Hair follicular keratinocyte (primary cell): ENCODE measurements around the gene PDAP1. TPM values are rescaled to one million over a fixed set of nuclear protein-coding genes. Genes with fewer than 3 reads are reported as not detected.

Source experiments
- total RNA-seq: library from RNA; depleted of rRNA; stranded (reverse); fragments of >200 nt; gene quantifications from 2 replicates; pipeline ENCODE4 v1.2.3, GENCODE V29; 2015

The PDAP1 gene, protein sequence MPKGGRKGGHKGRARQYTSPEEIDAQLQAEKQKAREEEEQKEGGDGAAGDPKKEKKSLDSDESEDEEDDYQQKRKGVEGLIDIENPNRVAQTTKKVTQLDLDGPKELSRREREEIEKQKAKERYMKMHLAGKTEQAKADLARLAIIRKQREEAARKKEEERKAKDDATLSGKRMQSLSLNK
- total RNA-seq = 102 and 201 TPM in 2 replicates

DNA sequence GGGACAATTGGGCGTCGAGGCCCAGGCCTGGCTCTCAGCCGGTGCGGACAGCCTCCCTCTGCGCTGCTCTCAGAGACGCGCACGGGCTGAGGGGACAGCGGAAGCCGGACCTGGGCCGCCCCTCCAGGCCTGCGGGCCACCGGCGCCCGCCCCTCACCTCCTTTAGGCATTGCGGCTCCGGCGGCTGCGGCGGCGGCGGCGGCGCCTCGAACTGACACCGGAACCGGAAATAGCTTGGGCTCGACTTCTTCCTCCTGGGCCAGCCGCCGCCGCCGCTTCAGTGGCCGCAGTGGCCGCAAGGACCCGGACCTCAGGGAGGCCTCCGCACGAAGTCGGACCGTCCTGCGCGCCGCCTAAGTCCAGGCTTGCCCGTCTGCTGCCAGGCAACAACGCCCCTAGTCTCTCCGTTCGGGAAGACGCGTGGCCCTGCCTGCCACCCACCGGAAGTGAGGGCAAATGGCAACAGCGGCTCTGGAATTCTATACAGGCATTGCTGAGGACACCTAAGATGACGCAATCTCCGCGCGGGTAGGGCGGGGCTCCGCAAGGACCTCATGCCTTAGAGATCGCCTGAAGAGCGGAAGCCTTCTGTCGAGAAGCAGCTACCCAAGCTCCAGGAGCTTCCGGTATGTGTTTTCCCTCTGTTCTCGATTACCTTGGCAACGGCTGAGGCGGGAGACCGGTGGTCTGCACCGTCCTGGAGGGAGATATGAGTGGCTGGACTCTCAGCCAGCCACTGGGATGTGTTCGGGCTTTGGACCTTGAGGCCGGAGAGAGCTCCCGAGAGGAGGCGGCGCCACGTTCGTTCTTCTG is at the start of gene PDAP1, which contains the start of gene BUD31:
TSS of gene PDAP1 (minus strand) at position 219 of the 813 bp plus-strand sequence. CDS start at position 170, 49 bp downstream.
TSS of gene BUD31 (plus strand) at position 591 of the 813 bp plus-strand sequence. CDS start 2,124 bp downstream, outside the sequence.

DNA sequence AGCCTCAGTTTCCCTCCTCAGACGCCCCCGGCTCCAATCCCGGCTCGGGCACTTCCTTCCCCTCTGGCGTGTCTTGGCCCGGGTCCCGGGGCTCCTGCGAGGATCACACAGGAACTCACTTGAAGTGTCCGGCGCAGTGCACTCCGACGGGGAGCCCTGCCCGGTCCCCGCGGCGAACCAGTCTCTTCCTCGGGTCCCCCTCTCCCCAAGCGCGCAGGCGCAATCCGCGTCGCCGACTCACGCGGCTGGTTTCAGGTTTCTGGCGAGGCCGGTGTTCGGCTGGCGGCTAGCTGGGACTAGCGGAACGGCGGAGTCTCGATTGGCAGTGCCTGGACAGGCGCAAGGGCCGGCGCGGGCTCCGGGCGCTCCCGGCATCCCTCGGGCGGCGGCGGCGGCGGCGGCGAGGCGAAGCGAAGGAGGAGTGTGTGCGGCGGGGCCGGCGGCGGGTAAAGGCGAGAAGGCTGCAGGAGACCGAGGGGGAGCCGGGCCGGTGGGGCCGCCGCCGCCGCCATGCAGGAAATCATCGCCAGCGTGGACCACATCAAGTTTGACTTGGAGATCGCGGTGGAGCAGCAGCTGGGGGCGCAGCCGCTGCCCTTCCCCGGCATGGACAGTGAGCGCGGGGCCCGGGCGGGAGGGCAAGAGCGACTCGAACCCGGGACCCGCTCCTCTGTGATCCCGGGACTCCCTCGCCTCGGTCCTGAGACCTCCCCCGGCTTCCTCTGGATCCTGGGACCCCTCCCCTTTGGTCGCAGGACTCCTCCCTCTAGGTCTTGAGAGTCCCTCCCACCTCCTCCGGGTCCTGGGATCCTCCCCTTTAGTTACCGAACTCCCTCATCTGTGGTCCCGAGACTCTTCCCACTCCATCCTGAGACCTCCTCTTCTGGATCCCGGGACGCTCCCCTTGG is 30.4 kb upstream of the PDAP1 start, which contains the start of the genes CPSF4 and PTCD1:
TSS of gene CPSF4 (plus strand) at position 371 of the 908 bp plus-strand sequence. CDS start at position 511, 140 bp downstream.
TSS of gene PTCD1 (minus strand) at position 226 of the 908 bp plus-strand sequence. CDS start 3,556 bp downstream, outside the sequence.

DNA sequence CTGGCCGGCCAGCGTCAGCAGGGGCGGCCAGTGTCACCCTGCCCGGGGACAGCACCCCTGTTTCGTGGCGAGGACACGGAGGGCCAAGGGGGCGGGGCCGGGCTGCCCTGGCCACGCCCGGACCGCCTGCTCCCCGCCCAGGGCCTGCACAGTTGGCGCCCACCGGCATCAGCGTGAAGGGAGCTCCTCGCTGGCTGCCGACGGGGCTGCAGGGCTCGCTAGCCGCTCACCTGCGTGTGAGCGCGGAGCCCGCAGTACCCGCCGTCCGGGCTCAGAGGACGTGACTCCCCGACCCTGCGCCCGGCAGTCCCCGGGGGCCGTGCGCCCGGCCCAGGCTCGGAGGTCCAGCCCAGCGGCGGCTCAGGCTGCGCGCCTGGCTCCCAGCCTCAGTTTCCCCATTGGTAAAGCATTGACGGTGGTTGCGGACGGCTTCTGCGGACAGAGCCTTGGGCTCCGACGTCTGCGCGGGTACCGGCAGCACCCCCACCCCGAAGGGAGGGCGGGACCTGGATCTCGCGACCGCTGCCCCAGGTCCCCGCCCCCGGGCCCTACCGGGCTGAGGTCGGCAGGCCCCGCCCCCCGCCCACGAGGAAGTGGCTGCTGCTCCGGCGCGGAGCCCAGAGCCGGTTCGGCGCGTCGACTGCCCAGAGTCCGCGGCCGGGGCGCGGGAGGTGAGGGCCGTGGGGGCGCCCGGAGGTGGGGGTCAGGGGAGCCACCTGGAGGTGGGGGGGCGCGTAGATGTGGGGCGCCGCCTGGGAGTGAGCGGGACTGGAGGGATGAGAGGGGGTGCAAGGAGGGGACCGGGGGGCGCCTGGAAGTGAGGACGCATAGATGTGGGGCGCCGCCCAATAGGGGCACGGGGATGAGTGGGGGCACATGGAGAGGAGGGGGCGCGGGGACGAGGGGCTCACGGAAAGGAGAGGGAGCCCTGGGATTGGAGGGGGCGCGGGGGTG is 34.0 kb downstream of the PDAP1 start, which contains the start of gene ARPC1B:
TSS of gene ARPC1B (plus strand) at position 620 of the 954 bp plus-strand sequence. CDS start 10,985 bp downstream, outside the sequence.

Other genes starting within 250 kb of the PDAP1 start
- gene KPNA7, start 200.5 kb downstream of the PDAP1 start, total RNA-seq = 0.39 TPM in 1 of 2 replicates, not detected in the other
- 1.1 and 1.2 TPM in 2 replicates for gene MYH16, start 135.8 kb downstream of the PDAP1 start, total RNA-seq
- gene ARPC1A, start 82.7 kb downstream of the PDAP1 start, total RNA-seq = 192 and 200 TPM in 2 replicates
- gene ARPC1B, start 33.9 kb downstream of the PDAP1 start, total RNA-seq = 450 and 486 TPM in 2 replicates
- gene BUD31, start 372 bp upstream of the PDAP1 start, total RNA-seq = 75.7 and 110 TPM in 2 replicates
- gene PTCD1, start 30.2 kb upstream of the PDAP1 start, total RNA-seq = 2.7 and 8.9 TPM in 2 replicates
- gene CPSF4, start 30.3 kb upstream of the PDAP1 start, total RNA-seq = 27.7 and 33.9 TPM in 2 replicates
- gene ATP5MF, start 57.6 kb upstream of the PDAP1 start, total RNA-seq = 2,257 and 3,102 TPM in 2 replicates
- 0.86 and 3.5 TPM in 2 replicates for gene ZNF789, start 64.3 kb upstream of the PDAP1 start, total RNA-seq
- 14.7 and 14.8 TPM in 2 replicates for gene ZNF394, start 91.7 kb upstream of the PDAP1 start, total RNA-seq
- gene ZKSCAN5, start 96.1 kb upstream of the PDAP1 start, total RNA-seq = 6.4 and 7.0 TPM in 2 replicates
- gene FAM200A, start 143.5 kb upstream of the PDAP1 start, total RNA-seq = 3.4 and 4.7 TPM in 2 replicates
- gene ZNF655, start 150.0 kb upstream of the PDAP1 start, total RNA-seq = 44.3 and 46.9 TPM in 2 replicates
- 0.47 TPM in 1 of 2 replicates, not detected in the other for gene TMEM225B, start 189.7 kb upstream of the PDAP1 start, total RNA-seq
- gene ZSCAN25, start 208.3 kb upstream of the PDAP1 start, total RNA-seq = 5.6 and 10.6 TPM in 2 replicates